Neural progenitor cell (in vitro differentiated cells): ENCODE data around the gene DHTKD1.

Source experiments
- CTCF ChIP-seq: fragments of 200-600 bp; sonication (generic); IDR thresholded peaks from 2 replicates; pipeline ENCODE4 v1.5.1; 2017; ENCODE audit warnings: antibody characterized with exemption, mild to moderate bottlenecking
- EZH2 ChIP-seq: fragments of 200-600 bp; sonication (generic); IDR thresholded peaks from 2 replicates; pipeline ENCODE4 v1.6.1; 2017; ENCODE audit warnings: antibody characterized with exemption, mild to moderate bottlenecking, moderate library complexity

DNA sequence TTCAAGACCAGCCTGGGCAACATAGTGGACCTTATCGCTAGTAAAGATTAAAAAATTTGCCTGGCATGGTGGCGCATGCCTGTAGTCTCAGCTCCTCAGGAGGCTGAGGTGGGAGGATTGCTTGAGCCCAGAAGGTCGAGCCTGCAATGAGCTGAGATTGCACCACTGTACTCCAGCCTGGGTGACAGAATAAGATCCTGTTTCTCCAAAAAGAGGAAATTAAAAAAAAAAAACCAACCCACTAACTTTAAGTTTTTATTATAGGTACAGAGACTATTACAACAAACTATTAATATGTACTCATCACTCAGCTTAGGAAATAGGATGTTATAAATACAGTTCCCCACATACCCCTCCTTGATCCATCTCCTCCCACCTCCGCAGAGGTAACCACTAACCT lies 30.2 kb downstream of the DHTKD1 start:
- no peak for TF ChIP-seq CTCF
- no peak for TF ChIP-seq EZH2
